ENCODE data around the gene ZNF268.

GRCh38 chr12:133233993-133234564 lies 52.8 kb downstream of the ZNF268 start:
- TF ChIP-seq CTCF (IDR thresholded peaks at IDR 0.05) (no peak), EZH2 (IDR thresholded peaks at IDR 0.05) (no peak), EZH2phosphoT487 (IDR thresholded peaks at IDR 0.05) (no peak)

Data from neural progenitor cell (in vitro differentiated cells).